SU-DHL-6 (cell line): Measurements from ENCODE around the gene RRP9.
"Not testable (repeated sequence)": the region's sequence is repeated elsewhere in the genome, so short reads cannot be mapped to it uniquely, and the experiment has no call there.

ENCODE experiments used
- H2AFZ ChIP-seq: fragments of 200-600 bp; sonication (generic); 2 replicates; pipeline ENCODE4 v1.6.1; 2014; ENCODE audit warnings: low read depth, mild to moderate bottlenecking, moderate library complexity, mixed read lengths, antibody characterized with exemption, low read length; ENCODE audit not compliant: severe bottlenecking
- H3F3A ChIP-seq: fragments of 200-600 bp; shearing (Covaris generic); 2 replicates; pipeline ENCODE4 v1.6.0; 2016; ENCODE audit warnings: antibody characterized with exemption, mild to moderate bottlenecking; ENCODE audit not compliant: insufficient read depth
- H3K27ac ChIP-seq: fragments of 200-600 bp; sonication (generic); 2 replicates; pipeline ENCODE4 v1.5.1; 2016; ENCODE audit warnings: low read depth, mild to moderate bottlenecking, low read length, moderate library complexity, mixed read lengths
- H3K27me3 ChIP-seq: fragments of 200-600 bp; sonication (generic), shearing (Covaris generic); 2 replicates; pipeline ENCODE4 v1.6.0; 2014; ENCODE audit warnings: mild to moderate bottlenecking, low read length
- H3K36me3 ChIP-seq: fragments of 200-600 bp; sonication (generic); 2 replicates; pipeline ENCODE4 v1.6.1; 2014; ENCODE audit warnings: mild to moderate bottlenecking, low read length, mixed read lengths
- H3K4me2 ChIP-seq: fragments of 300-600, 200-600 bp; shearing (Covaris generic), sonication (generic); 2 replicates; pipeline ENCODE4 v1.6.0; 2014; ENCODE audit warnings: low read length, low read depth, mild to moderate bottlenecking; ENCODE audit not compliant: poor library complexity, severe bottlenecking
- H3K4me3 ChIP-seq: fragments of 200-600 bp; sonication (generic); 2 replicates; pipeline ENCODE4 v1.5.1; 2014; ENCODE audit warnings: antibody characterized with exemption, low read length, mild to moderate bottlenecking, mixed read lengths; ENCODE audit not compliant: insufficient read depth, poor library complexity, severe bottlenecking
- H3K79me2 ChIP-seq: fragments of 200-600 bp; sonication (generic); 2 replicates; pipeline ENCODE4 v1.6.1; 2014; ENCODE audit warnings: mild to moderate bottlenecking, low read length, moderate library complexity; ENCODE audit not compliant: insufficient read depth
- H3K9ac ChIP-seq: fragments of 200-600 bp; sonication (generic); 2 replicates; pipeline ENCODE4 v1.7.0; 2014; ENCODE audit warnings: mild to moderate bottlenecking, low read length
- H3K9me2 ChIP-seq: fragments of 200-600 bp; sonication (generic); replicated peaks from 2 replicates; pipeline ENCODE4 v1.6.1; 2014; ENCODE audit warnings: low read length; ENCODE audit not compliant: insufficient read depth
- H3K9me3 ChIP-seq: fragments of 200-600 bp; sonication (generic); 2 replicates; pipeline ENCODE4 v1.6.1; 2014; ENCODE audit warnings: low read length, mixed read lengths; ENCODE audit not compliant: insufficient read depth
- H4K20me1 ChIP-seq: fragments of 200-600 bp; sonication (generic); 2 replicates; pipeline ENCODE4 v1.6.1; 2014; ENCODE audit warnings: low read depth, mild to moderate bottlenecking, antibody characterized with exemption, low read length, moderate library complexity, mixed read lengths
- CTCF ChIP-seq: fragments of 200-600 bp; sonication (generic); IDR thresholded peaks from one replicate; pipeline ENCODE4 v1.5.1; 2017; ENCODE audit warnings: antibody characterized with exemption, mild to moderate bottlenecking, low read length, moderate library complexity; ENCODE audit not compliant: insufficient read depth, poor library complexity, severe bottlenecking
- EZH2phosphoT487 ChIP-seq: fragments of 200-600 bp; sonication (generic), shearing (Covaris generic); conservative IDR thresholded peaks from 2 replicates; pipeline ENCODE4 v1.6.1; 2018; ENCODE audit warnings: mild to moderate bottlenecking, antibody characterized with exemption, low read length, moderate library complexity, mixed read lengths

The RRP9 gene

DNA sequence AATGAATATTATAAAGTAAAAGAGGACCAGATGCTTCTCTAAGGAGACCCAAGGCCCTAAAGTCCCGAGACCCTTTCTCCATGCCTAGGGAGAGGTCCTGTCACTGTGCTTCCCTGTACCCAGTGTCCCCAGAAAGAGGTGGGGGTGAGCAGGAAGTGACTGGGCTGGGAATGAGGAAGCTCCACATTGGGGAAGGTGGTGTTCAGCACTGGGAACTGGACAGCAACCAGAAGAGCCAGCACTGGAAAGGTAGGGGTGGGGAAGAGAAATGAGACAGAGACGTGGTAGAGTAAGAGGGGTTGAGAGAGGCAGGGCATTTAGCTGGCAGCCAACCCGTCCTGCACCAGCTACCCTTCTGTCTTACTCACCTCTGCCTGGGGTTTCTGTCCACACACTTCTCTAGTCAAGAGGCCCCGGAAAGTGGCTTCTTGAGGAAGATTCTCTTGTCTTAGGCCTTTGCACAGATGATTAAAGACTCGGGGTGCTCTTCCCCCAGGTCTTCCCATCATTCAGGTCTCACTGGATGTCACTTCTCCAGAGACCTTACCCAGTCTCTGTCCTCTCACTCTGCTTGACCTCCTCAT, 12.2 kb downstream of the RRP9 start:
- Histone ChIP-seq H3K27ac (no peak overlapping the region), H3K9ac (no peak overlapping the region), H3K9me2 (no peaks in the 10 kb centered on the region), H3K4me2 (no peak overlapping the region), H3K9me3 (no peaks in the 10 kb centered on the region), H3K27me3 (no peaks in the 10 kb centered on the region), H2AFZ (no peak overlapping the region), H4K20me1 (no peaks in the 10 kb centered on the region), H3F3A (no peaks in the 10 kb centered on the region; the same call in 1 of the 2 replicates), H3K79me2 (no peaks in the 10 kb centered on the region), H3K36me3 (no peaks in the 10 kb centered on the region), H3K4me3 (no peak overlapping the region)
- TF ChIP-seq EZH2phosphoT487: no peak
- TF ChIP-seq CTCF: no peak

GRCh38 chr3:51928981-51929380, 12.7 kb downstream of the RRP9 start:
- not testable (repeated sequence) for H3K36me3 ChIP-seq, H3K27me3 ChIP-seq, H4K20me1 ChIP-seq, H3K9me2 ChIP-seq, H3K9ac ChIP-seq, H3K9me3 ChIP-seq, H3F3A ChIP-seq, H3K27ac ChIP-seq, H2AFZ ChIP-seq, H3K4me2 ChIP-seq, H3K4me3 ChIP-seq, H3K79me2 ChIP-seq

DNA sequence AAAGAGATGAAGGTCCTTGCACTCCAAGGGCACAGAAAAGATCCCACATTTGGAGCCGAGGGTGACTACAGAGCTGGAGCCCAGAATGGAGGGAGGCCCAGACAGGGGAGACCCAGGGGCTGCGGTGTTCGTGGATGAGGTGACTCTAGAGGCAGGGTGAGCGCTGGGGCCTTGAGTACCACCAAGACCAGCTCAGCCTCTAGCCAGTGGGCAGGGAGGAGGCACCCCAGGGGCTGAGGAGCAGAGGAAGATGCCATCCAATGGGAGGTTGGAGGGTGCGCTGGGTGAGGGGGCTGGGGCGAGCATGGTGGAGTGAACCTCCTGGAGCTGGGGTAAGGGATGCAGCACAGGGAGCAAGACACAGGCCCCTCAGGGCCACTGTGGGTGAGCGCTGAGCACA, 13.3 kb downstream of the RRP9 start:
- H3K9me3 ChIP-seq: no peaks in the 10 kb centered on the region
- no peak overlapping the region for H2AFZ ChIP-seq
- no peak overlapping the region for H3K27ac ChIP-seq
- no peaks in the 10 kb centered on the region for H3K79me2 ChIP-seq
- no peak overlapping the region for H3K9ac ChIP-seq
- H3F3A ChIP-seq: no peaks in the 10 kb centered on the region; the same call in 1 of the 2 replicates
- TF ChIP-seq CTCF (no peak), EZH2phosphoT487 (no peak)
- H3K9me2 ChIP-seq: no peaks in the 10 kb centered on the region
- H3K36me3 ChIP-seq: no peaks in the 10 kb centered on the region
- H3K4me3 ChIP-seq: no peak overlapping the region
- H3K27me3 ChIP-seq: no peaks in the 10 kb centered on the region
- H4K20me1 ChIP-seq: no peaks in the 10 kb centered on the region
- no peak overlapping the region for H3K4me2 ChIP-seq

GRCh38 chr3:51927061-51927977, 14.4 kb downstream of the RRP9 start:
- no peaks in the 10 kb centered on the region for H3K27me3 ChIP-seq
- no peak overlapping the region for H3K4me3 ChIP-seq
- H3K4me2 ChIP-seq: no peak overlapping the region

More at GRCh38 chr3:51927061-51927977, 14.4 kb downstream of the RRP9 start:
- H3K9me3 ChIP-seq: no peaks in the 10 kb centered on the region
- H3K9me2 ChIP-seq: no peaks in the 10 kb centered on the region
- no peaks in the 10 kb centered on the region; the same call in 1 of the 2 replicates for H3F3A ChIP-seq
- H3K9ac ChIP-seq: no peak overlapping the region
- H3K27ac ChIP-seq: no peak overlapping the region
- H4K20me1 ChIP-seq: no peaks in the 10 kb centered on the region
- H3K36me3 ChIP-seq: no peaks in the 10 kb centered on the region
- TF ChIP-seq CTCF (no peak), EZH2phosphoT487 (no peak)
- H2AFZ ChIP-seq: no peak overlapping the region
- H3K79me2 ChIP-seq: no peaks in the 10 kb centered on the region
